HG03097 (cell line): ENCODE results near the gene POM121.
"Not testable (repeated sequence)": the region's sequence is repeated elsewhere in the genome, so short reads cannot be mapped to it uniquely, and the experiment has no call there.

Experiments used
- ATAC-seq: cut with Tn5 transposase; IDR thresholded peaks from one replicate; pipeline ENCODE4 v1.9.1; 2021; ENCODE audit not compliant: unreplicated experiment, low FRiP score

POM121 gene

DNA sequence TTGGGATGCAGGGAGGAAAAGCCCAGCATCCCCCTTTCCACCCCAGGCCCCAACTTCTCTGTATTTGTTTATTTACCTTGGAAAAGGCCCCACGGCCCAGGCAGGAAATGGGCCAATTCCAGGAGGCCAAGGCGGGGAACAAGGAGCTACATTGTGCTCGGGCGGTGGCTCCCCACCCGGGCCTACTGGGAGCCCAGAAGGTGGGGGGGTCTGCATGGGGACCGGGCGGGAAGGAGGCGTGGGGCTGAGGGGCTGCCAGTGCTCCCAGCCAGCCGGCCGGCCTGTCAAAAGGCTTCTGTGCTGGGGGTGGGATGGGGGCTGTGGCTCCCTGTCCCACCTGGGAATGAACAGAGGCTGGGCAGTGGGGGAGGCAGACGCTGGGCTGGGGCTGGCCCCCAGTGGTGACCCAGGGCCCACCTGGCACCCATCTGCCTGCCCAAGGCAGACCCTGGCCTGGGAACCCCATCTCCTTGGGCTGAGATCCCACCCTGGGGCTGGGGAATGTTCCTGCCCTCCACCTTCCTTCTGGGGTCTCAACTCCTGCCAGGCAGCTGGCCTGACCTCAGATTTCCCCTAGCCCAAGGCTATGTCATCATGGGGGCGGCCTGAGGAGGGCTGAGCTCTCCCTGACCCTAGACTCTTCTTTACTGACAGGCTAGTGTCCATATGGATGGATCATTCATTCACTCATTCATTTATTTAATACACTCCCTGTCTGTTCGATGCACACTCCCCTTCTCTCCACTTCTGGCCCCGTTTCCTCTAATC is 65.4 kb downstream of the POM121 start:
- not testable (repeated sequence) for ATAC-seq

DNA sequence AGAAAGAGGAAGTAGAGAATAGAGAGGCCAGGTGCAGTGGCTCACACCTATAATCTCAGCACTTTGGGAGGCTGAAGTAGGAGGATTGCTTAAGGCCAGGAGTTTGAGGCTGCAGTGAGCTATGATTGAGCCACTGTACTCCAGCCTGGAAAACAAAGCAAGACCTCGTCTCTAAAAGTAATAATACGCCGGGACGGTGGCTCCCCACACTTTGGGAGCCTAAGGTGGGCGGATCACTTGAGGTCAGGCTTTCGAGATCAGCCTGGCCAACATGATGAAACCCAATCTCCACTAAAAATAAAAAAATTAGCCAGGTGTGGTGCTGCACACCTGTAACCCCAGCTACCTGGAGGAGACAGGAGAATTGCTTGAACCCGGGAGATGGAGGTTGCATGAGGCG is 70.6 kb downstream of the POM121 start:
- not testable (repeated sequence) for ATAC-seq

GRCh38 chr7:72997447-72997846 is 72.6 kb downstream of the POM121 start:
- ATAC-seq = not testable (repeated sequence)

GRCh38 chr7:72997887-72998468 is 73.1 kb downstream of the POM121 start:
- not testable (repeated sequence) for ATAC-seq
